AG09309 (cell line): ENCODE results near the gene TMEM242.

ENCODE experiments used
- DNase-seq: peaks from one replicate; pipeline ENCODE4 v3.0.0-alpha.2; 2010; ENCODE audit warnings: low read depth
- H3K4me3 ChIP-seq: 2 replicates; pipeline ENCODE4 v1.5.1; 2011; ENCODE audit warnings: mild to moderate bottlenecking, low read depth, low read length, moderate library complexity; ENCODE audit not compliant: control insufficient read depth
- CTCF ChIP-seq: IDR thresholded peaks from 2 replicates; pipeline ENCODE4 v1.5.1; 2011; ENCODE audit warnings: mild to moderate bottlenecking, low read depth, low read length, inconsistent platforms; ENCODE audit not compliant: insufficient read depth, control insufficient read depth; ENCODE audit errors: missing control alignments

Gene TMEM242

GRCh38 chr6:157335829-157336228 lies 12.5 kb upstream of the TMEM242 start:
- DNase-seq, result no peak
- H3K4me3 ChIP-seq, result no peak overlapping the region
- TF ChIP-seq CTCF, result no peak

- no peak for DNase-seq
- H3K4me3 ChIP-seq, result no peak overlapping the region
- TF ChIP-seq CTCF, result no peak
Measured at GRCh38 chr6:157333956-157334355, 10.6 kb upstream of the TMEM242 start.

GRCh38 chr6:157333537-157333936 lies 10.2 kb upstream of the TMEM242 start:
- no peak overlapping the region for H3K4me3 ChIP-seq
- no peak for TF ChIP-seq CTCF
- DNase-seq, result no peak

- H3K4me3 ChIP-seq, result no peak overlapping the region
- no peak for DNase-seq
- TF ChIP-seq CTCF, result no peak
Measured at GRCh38 chr6:157332813-157333212, 9.5 kb upstream of the TMEM242 start.

- DNase-seq, result no peak
- TF ChIP-seq CTCF, result no peak
- no peak overlapping the region for H3K4me3 ChIP-seq
Measured at GRCh38 chr6:157330831-157331230, 7.5 kb upstream of the TMEM242 start.

- H3K4me3 ChIP-seq, result no peak overlapping the region
- TF ChIP-seq CTCF, result no peak
- no peak for DNase-seq
Measured at GRCh38 chr6:157329829-157330228, 6.5 kb upstream of the TMEM242 start.

- TF ChIP-seq CTCF, result no peak
- DNase-seq, result no peak
- no peak overlapping the region for H3K4me3 ChIP-seq
Measured at GRCh38 chr6:157328108-157328692, 4.9 kb upstream of the TMEM242 start.
